Activated CD4-positive, alpha-beta T cell treated with anti-CD3 and anti-CD28 coated beads, Interleukin-2, amount 50 U/mL, for 48 hours (primary cell): ENCODE results near the gene TGFB3.

ENCODE experiments used
- DNase-seq, 2 experiments: peaks; one replicate each; pipeline ENCODE4 v3.0.0-alpha.2; 2020

The TGFB3 gene

GRCh38 chr14:75985618-75986438 is 4.0 kb upstream of the TGFB3 start, which contains the start of gene IFT43:
TSS of gene IFT43 (plus strand) at chr14:75985763. CDS start at chr14:75985787, 24 bp downstream.
- DNase-seq, result peak; percentile 91 to 94

GRCh38 chr14:75984674-75985073 is 2.9 kb upstream of the TGFB3 start:
- DNase-seq, result no peak

GRCh38 chr14:75983019-75983358 is 1.2 kb upstream of the TGFB3 start:
- DNase-seq, result no peak

GRCh38 chr14:75982266-75983018 is 647 bp upstream of the TGFB3 start:
- DNase-seq, result peak; percentile 76 to 84

GRCh38 chr14:75980856-75981255 is 939 bp downstream of the TGFB3 start:
- no peak for DNase-seq

GRCh38 chr14:75979648-75980565 is 1.9 kb downstream of the TGFB3 start:
- DNase-seq, result no peak

- DNase-seq, result peak in 1 of 2 experiments; percentile 28
Observed at GRCh38 chr14:75979071-75979571, 2.7 kb downstream of the TGFB3 start.

GRCh38 chr14:75978249-75978731 is 3.5 kb downstream of the TGFB3 start:
- no peak for DNase-seq

GRCh38 chr14:75977582-75977943 is 4.2 kb downstream of the TGFB3 start:
- DNase-seq, result no peak

- no peak for DNase-seq
Observed at GRCh38 chr14:75976826-75977581, 4.8 kb downstream of the TGFB3 start.

- DNase-seq, result no peak
Observed at GRCh38 chr14:75972801-75973421, 8.9 kb downstream of the TGFB3 start.

GRCh38 chr14:75971509-75971908 is 10.3 kb downstream of the TGFB3 start:
- no peak for DNase-seq

- no peak for DNase-seq
Observed at GRCh38 chr14:75970989-75971388, 10.8 kb downstream of the TGFB3 start.

GRCh38 chr14:75969891-75970290 is 11.9 kb downstream of the TGFB3 start:
- DNase-seq, result no peak

GRCh38 chr14:75969126-75969525 is 12.7 kb downstream of the TGFB3 start:
- no peak for DNase-seq

GRCh38 chr14:75968456-75968855 is 13.3 kb downstream of the TGFB3 start:
- DNase-seq, result no peak

GRCh38 chr14:75967866-75968265 is 13.9 kb downstream of the TGFB3 start:
- no peak for DNase-seq

GRCh38 chr14:75961662-75962061 is 20.1 kb downstream of the TGFB3 start:
- no peak for DNase-seq

GRCh38 chr14:75960231-75960630 is 21.6 kb downstream of the TGFB3 start:
- DNase-seq, result no peak

GRCh38 chr14:75959031-75959430 is 22.8 kb downstream of the TGFB3 start:
- no peak for DNase-seq

- no peak for DNase-seq
Observed at GRCh38 chr14:75952489-75952888, 29.3 kb downstream of the TGFB3 start.

- no peak for DNase-seq
Observed at GRCh38 chr14:75946785-75947184, 35.0 kb downstream of the TGFB3 start.
